Left hindlimb (tissue), 1 donor: Measurements from ENCODE around the gene LARP6.
"Not testable (repeated sequence)": the region's sequence is repeated elsewhere in the genome, so short reads cannot be mapped to it uniquely, and the experiment has no call there.

ENCODE experiments used
- DNase-seq: peaks from one replicate; pipeline ENCODE4 v3.0.0-alpha.2; 2018

LARP6 gene

DNA sequence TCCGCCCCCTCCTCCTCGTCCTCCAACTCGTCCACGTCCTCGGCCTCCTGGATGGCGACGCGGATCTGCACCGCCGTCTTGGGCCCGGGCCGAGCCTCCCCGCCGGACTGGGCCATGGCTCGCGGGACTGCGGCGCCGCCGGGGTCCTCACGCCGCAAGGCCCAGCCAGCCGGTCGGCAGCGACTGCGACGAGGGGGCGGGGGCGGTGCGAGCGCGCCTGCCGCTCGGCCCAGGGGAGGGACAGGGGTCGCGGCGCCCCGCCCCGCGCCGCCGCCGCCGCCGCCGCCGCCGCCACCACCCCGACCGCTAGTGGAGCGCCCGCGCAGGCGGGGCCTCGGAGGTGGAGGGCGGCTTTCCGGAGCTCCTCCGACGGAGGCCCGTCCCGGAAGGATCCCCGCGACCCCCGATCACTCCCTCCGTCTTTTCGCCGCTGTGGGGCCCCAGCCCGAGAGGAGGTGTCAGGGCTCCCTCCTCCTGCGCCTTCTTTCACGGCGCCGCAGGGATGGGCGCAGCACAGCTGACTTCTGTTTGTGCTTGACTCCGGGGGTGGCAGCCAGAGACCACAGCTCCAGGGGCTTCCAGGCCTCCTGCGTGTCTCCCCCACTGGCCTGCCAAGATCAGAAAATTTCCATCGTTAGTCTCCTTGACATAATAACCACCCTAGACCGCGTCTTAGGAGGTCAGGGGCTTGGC lies at the start of gene LARP6:
TSS of gene LARP6 (minus strand) at position 185 of the 693 bp plus-strand sequence. CDS start at position 116, 69 bp downstream.
- DNase-seq = peak; percentile 82

DNA sequence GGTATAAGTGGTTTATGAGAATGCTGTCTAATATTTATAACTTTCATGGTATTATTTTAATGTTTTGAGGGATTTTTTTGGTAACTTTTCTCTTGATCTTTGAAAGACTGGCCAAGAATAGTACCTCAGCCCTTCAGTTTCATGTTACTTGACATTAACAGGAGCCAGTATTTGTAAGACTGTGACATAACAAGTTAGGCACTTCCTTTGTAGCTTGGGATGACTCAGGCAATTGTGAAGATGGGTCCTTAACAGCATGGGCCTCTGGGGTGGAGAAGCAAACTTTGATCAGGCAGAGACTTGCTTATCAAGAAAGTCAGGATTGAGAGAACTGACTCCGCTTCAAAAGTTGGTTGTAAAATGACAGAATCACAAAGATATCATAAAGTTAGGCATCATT lies 48.1 kb upstream of the LARP6 start:
- DNase-seq = no peak

DNA sequence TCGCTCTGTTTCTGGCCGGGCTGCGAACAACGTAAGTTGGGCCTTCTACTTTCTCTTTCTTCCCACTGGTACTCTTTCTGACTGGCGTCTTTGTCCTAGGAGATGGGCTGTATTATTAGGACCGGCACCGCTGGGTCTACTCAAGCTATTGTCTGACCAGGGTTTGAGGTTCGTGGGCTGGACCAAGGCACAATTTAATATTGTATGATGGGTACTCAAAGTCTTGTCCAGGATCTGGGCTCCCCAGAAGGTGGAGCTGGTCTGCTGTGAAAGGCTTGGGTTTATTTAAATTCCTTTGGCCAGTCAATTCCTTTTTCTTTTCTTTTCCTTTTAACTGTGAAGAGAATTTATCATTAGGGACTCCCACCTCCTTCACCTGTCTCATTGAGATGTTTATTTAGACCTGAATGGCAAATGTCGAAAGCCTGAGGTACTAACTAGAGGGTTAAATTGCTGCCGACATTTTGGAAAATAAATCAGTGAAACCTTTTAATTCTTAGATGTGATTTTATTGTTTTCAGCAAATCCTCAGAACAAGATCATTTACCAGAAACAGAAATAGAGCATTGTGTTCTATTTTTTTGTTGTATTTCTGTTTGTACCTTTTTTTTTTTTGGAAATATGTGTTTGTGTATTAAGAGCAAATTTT lies 39.1 kb upstream of the LARP6 start:
- peak; percentile 55 for DNase-seq

DNA sequence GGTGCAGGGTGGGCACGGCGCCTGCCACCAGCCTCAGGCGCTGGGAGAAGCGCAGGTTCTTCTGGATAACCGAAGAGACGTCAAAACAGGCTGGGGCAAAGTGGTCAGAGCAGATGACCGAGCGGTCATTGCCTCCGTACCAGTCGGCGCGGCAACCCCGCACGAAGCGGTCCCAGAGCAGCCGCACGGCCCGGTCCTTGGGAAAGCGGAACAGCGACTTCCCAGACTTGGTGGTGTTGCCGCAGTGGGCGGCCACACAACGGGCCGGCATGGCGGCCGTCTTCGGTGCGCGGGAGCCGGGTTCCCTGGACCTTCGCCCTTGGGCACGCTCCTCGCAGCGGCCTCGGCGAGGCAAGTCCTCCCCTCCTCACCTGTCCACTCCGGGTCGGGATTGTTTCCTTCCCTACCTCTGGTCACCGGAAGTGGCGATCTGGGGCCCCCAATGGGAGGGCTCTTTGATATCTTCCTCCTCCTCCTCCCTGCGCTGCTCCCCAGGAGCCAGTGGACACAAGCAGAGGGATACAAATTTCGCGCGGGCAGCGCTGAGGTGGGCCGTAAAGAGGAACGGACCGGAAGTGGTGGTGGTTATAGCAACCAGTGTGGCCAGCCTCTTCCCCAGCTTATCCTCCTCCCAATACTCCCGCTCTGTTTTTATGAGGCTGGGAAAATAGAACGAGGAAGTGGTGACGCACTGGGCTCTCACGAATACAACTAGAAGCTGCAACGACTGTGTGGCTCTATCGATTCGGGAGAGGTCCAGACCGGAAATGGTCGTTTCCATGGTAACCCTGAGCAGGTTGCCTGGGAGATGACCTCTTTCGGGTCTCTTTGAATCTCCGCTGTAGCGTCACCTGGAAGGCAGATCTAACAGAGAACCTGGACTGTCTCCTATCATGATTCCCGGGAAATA lies 38.3 kb upstream of the LARP6 start, which contains the start of the genes LRRC49 and THAP10:
TSS of gene LRRC49 (plus strand) at position 825 of the 910 bp plus-strand sequence. CDS start at position 894, 69 bp downstream.
TSS of gene THAP10 (minus strand) at position 432 of the 910 bp plus-strand sequence. CDS start at position 271, 161 bp downstream.
- peak; percentile 93 for DNase-seq

DNA sequence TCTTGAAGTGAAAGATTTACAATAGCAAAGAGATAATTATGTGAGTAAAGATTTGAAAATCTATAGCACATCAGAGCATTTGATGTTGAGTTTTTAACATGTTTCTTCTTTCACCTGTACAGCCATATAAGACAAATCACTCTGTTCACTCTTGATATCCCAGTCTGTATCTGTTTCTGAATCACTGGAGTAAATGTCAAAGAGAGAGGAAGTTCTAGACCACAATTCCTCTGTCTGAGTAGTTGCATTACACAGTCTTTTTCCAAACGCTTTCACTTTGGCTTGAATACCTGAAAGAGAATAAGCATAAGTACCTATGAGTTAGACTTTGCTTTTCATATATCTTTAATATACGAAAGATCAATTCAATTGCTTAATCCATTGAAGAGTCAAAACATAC lies 28.4 kb upstream of the LARP6 start:
- DNase-seq = no peak

DNA sequence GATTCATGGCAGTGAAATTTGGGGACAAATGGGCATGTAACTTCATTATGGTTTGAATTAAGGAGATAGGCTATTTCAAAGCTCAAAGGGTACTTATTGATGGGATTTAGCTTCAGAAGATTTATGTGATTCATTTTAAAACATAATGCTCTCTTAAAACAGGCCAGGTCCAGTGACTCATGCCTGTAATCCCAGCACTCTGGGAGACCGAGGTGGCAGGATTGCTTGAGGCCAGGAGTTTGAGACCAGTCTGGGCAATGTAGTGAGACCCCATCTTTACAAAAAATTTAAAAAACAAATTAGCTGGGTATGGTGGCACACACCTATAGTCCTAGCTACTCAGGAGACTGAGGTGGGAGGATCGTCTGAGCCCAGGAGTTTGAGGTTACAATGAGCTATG lies 26.8 kb upstream of the LARP6 start:
- DNase-seq = no peak

DNA sequence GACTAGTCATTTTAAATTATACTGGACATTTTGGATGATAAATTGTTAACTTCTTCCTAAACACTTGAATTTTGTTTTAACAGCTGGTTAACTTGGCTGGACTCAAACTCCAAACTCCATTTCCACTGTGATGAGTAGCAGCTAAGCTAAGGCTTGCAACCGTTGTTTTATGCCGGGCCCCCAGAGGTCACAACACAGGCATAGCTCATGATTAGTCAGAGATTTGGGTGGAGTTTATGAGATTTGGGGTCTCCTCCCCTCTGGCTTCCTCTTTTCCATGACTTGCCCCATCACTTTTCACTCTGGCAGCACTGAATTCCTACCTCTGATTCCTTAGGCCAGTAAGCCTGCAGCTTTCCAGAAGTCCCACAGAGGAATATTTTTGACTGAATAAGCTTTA lies 25.4 kb upstream of the LARP6 start:
- DNase-seq = no peak

DNA sequence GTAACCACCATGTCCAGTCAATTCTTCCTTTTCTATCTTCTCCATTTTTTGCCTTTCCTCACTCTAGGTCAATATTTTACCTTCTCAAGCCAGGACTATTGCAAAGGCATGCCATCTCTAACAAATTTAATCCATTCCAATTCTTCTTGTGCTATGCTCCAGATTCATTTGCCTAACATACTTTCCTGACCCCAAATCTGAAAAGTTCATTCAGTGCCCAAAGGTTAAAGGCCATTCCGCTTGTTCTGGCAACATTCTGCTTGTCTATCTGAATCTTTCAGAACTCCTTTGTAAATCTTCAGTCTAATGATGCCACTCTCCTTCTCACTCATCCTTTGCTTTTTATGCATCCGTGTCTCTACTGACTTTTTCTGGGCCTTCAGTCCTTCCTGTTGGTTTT lies 22.7 kb upstream of the LARP6 start:
- no peak for DNase-seq

DNA sequence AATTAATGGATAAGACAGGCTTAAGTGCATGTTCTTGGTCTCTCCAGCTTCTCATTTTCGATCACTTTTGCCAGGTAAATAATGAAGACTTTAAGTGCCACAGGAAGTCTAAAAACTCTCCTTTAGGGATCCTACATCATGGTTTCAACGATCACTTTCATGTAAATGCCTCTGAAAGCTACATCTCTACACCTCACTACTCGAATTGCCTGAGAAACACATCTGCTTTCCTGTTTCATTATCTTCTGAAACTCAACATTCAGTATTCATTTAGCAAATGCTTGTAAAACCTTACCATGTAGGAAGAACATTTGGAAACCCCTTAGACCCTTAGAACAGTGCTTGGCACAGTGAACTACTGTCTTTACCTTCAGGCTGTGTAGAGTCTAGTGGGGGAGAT lies 22.1 kb upstream of the LARP6 start:
- DNase-seq = no peak

DNA sequence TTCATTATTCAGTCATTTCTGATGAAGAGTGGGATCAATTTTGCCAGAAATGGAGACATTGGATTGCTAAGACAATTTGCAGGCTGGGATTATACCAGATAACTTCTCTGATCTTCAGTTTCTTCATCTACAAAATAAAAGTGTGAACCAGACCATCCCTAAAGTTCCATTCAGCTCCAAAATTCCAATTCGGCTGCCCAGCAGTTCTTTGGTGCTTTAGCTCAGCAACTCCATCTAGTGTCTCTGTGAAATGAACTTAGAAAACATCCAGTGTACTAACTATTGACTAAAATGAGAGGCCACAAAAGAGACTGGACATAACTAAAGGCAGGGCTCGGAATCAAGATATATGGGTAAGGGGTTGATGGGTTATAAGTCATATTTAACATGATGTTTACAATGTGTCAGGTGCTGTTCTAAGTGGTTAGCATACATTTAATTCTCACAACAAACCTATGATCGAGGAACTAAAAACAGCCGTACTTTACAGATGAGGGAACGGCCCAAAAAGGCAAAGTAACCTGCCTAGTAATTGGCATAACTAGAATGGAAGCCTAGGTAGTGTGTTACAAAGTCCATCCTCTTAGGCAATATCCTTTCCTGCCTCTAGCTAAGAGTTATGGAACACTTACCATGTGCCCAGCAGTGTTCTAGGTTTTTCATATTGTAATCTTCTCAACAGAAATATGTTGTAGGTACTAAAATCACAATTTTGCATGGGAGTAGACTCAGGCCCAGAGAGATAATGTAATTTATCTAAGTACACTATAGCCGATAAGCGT lies 21.2 kb upstream of the LARP6 start:
- no peak for DNase-seq

DNA sequence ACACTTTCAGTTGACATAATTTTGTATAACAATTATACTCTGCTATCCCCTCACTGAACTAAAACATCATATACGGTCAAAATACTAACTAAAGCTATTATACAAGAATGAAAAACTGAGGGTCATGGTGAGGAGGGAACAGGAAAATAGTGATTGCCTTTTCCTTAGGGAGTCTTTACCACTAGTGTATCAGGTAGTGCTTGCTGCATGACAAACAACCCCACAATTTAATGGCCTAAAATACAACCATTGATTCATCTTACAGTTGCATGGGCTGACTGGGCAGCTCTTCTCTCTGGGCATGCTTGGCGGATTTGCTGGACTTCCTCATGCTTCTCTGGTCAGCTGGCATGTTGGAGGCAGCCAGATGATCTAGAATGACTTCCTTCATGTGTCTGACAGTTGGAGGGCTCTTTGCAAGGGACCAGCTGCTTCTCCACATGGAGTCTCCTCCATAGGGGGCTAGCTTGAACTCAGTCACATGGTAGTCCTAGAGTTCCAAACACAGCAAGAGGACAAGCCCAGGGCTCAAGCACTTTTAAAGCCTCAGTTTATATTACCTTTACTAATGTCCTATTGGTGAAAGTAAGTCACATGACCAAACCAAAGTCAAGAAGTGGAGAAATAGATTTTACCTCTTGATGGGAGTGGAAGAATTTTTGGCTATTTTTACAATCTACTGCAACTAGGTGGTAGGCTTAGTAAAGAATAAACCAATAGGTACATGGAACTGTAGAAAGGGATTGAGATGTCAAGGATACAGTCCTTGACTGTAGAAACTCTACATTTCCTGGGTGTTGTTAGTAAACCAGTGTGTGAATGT lies 19.5 kb upstream of the LARP6 start:
- no peak for DNase-seq

DNA sequence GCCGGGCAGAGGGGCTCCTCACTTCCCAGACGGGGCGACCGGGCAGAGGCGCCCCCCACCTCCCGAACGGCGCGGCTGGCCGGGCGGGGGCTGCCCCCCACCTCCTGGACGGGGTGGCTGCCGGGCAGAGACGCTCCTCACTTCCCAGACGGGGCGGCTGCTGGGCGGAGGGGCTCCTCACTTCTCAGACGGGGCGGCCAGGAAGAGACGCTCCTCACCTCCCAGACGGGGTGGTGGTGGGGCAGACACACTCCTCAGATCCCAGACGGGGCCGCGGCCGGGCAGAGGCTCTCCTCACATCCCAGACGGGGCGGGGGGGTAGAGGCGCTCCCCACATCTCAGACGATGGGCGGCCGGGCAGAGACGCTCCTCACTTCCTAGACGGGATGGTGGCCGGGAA lies 17.5 kb upstream of the LARP6 start:
- DNase-seq = not testable (repeated sequence)

DNA sequence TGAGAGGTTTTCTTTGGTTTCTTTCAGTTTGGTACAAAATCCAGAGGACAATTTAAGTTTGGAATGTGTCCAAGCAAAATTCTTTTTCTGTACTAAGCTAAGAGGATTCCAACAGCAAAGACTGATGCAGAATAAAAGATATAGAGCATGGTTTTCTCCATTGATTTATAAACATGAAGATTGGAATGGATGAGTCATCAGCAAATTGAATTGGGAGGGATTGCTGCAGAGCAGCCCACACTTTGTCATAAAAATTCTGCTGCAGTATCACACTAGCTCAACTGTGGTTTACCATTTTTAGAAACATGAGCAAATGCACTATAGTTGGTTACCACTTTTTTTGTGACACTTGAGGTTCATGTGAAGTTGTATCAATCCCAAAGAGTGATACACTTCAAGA lies 16.1 kb upstream of the LARP6 start:
- DNase-seq = no peak

DNA sequence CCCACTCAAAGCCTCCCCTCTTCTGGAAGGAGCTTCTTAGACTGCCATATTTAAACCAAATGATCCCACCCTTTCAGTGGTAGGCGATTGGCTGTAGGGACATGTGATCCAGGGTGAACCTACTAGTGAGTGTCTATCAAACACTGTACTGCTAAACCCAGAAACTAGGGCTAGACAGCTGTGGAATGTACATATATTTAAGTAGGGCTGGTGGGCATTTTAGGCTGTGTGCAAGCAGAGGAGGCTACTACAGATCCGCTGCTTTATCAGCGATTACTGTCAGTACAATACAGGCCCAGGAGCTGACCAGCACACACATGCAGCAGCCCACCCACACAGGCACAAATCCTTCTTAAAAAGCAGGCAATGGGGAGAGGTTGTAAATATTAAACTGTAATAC lies 15.4 kb upstream of the LARP6 start:
- no peak for DNase-seq

DNA sequence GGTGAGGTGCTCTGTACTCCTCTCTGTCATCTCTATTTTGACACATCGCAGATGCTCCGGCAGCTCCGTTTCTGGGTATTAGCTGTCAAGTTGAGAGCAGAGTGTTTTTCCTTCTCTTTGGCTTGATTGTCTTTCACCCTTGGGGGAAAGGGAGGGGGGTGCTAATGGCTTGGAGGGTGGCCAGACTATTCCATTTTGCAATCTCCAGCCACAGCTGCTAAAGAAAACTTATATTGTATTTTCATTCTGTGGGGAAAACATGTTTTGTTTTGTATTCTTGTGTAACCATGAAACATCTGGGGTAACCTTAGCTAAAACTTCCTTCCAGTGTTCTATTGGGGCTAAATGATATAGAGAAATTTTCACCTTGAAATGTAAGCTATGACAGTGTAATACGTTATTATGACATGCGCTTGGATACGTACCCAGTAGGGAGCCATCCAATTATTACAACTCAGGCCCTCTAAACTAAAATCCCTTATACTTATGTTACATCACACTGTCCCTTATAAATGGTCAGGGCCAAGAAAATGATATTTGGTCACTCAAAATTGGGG lies 14.0 kb upstream of the LARP6 start:
- peak; percentile 71 for DNase-seq

DNA sequence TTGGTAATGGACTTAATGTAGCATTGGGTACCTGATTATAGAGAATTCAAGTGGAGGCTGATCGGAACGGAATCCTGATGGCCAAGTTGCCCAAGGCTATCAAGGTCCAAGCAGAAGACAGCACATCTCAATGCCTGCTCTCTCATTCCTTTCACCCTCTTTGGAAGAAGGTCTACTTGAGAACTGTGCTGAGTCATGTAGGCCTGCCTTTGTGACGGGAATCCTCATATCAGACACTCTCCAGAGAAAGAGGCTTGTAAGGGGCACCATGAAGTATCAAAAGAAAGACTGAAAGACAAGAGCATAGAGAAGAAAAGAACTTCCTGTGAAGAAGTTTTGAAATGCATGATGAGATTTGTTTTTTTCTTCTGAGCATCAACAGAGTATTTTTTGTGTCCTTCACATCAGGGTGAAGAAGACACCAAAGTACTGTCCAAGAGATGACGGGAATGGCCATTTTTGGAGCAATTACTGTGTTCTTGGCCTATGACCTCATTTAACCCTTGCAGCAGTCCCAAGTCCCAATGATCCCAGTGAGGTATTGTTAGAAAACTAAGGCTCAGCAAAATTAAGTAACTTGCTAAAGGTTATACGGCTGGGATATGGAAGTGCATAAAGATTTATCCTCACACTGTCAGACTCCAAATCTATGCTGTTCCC lies 13.2 kb upstream of the LARP6 start:
- DNase-seq = no peak

DNA sequence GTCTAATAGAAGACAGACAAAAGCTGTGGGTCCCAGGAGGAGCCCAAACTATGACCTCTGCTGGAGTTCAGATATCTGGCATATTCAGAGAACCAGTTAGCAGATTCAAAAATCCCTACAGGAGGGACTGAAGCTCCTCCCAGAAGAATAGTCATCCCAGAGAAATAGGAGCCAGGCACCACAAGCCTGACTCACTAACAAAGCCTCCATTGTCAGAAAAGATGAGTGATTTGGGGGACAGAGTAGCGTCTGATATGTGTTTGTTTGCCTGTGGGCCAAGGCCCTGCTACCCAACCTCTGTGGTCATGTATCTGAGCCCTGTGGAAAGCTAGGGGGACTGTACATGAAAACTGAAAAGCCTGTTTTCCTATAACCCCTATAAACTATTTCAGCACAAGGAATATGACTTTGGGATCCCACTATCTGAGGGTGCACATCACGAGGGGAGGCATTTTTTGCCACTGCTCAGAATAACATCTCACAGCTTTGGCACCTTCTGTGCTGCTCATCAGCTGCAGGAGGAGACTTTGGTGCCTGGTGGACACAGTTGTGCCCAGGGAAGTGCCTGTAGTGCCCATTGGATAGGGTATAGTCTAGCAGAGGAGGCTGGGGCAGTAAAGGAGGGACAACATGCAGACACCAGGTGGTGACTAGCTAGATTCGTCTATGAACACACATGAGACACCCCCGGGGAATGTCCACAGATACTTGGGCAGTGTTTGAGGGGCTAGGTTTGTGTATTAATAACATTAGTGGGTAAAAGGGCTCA lies 9.7 kb upstream of the LARP6 start:
- DNase-seq = no peak

DNA sequence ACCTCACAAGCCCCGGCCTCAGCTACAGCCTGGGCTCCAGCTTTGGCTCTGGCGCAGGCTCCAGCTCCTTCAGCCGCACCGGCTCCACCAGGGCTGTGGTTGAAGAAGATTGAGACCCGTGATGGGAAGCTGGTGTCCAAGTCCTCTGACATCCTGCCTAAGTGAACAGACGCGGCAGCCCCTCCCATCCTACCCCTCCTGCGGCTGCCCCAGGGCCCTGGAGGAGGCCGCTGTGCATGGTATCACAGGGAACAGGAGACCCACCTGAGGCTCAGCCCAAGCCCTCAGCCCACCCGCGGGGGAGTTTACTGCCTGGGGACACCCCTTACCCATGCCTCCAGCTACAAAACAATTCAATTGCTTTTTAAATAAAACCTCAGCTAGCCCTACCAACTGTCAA lies 6.0 kb upstream of the LARP6 start:
- no peak for DNase-seq

DNA sequence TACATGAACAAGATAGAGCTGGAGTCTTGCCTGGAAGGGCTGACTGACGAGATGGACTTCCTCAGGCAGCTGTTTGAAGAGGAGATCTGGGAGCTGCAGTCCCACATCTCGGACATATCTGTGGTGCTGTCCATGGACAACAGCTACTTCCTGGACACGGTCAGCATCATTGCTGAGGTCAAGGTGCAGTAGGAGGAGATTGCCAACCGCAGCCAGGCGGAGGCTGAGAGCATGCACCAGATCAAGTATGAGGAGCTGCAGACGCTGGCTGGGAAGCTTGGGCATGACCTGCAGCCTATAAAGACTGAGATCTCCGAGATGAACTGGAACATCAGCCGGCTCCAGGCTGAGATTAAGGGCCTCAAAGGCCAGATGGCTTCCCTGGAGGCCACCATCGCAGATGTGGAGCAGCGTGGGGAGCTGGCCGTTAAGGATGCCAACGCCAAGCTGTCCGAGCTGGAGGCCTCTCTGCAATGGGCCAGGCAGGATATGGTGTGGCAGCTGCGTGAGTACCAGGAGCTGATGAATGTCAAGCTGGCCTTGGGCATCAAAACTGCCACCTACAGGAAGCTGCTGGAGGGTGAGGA lies 5.5 kb upstream of the LARP6 start:
- no peak for DNase-seq
